CD4-positive, CD25-positive, alpha-beta regulatory T cell (primary cell): ENCODE measurements around the gene CELSR3. TPM values are rescaled to one million over a fixed set of nuclear protein-coding genes. Genes with fewer than 3 reads are reported as not detected.

ENCODE experiments used
- ATAC-seq, 2 donors: fragments of 150-1000 bp; cut with Tn5 transposase; one replicate each; pipeline ENCODE4 v1.10.0; 2021; ENCODE audit warnings: low read depth in 2 of 2, moderate number of reproducible peaks in 2 of 2, moderate library complexity in 1 of 2
- DNase-seq, 3 donors: peaks; one replicate each; pipeline versions ENCODE4 v3.0.0 to v3.0.0-alpha.2; 2012 to 2022; ENCODE audit warnings: mixed read lengths in 1 of 3
- H3K27ac ChIP-seq: one replicate; pipeline ENCODE4 v1.7.0; 2013; ENCODE audit warnings: mild to moderate bottlenecking, low read length; ENCODE audit not compliant: insufficient read depth, poor library complexity, severe bottlenecking
- H3K27me3 ChIP-seq: one replicate; pipeline ENCODE4 v1.7.0; 2013; ENCODE audit warnings: low read length; ENCODE audit not compliant: control insufficient read depth, insufficient read depth
- H3K36me3 ChIP-seq: one replicate; pipeline ENCODE4 v1.7.0; 2013; ENCODE audit warnings: mild to moderate bottlenecking, low read length, moderate library complexity; ENCODE audit not compliant: control insufficient read depth, insufficient read depth
- H3K4me1 ChIP-seq: 2 replicates; pipeline ENCODE4 v1.7.0; 2013; ENCODE audit warnings: mild to moderate bottlenecking, low read length; ENCODE audit not compliant: insufficient read depth, control insufficient read depth, poor library complexity, severe bottlenecking
- H3K4me3 ChIP-seq: one replicate; pipeline ENCODE4 v1.7.0; 2013; ENCODE audit warnings: low read depth, mild to moderate bottlenecking, low read length, moderate library complexity
- H3K9me3 ChIP-seq, 2 experiments: 1 replicate in 1 of 2; 2 replicates in 1 of 2; pipeline ENCODE4 v1.7.0; 2013; ENCODE audit warnings: low read length in 2 of 2, mild to moderate bottlenecking in 1 of 2, moderate library complexity in 1 of 2; ENCODE audit not compliant: control insufficient read depth in 2 of 2
- H3K27ac Mint-ChIP-seq, 3 donors: one replicate each; pipeline ENCODE4 v1.8.0; 2020 to 2022; ENCODE audit warnings: mild to moderate bottlenecking in 3 of 3, mixed read lengths in 3 of 3, moderate library complexity in 2 of 3
- H3K27me3 Mint-ChIP-seq: one replicate; pipeline ENCODE4 v1.8.0; 2022; ENCODE audit warnings: mild to moderate bottlenecking, mixed read lengths
- H3K36me3 Mint-ChIP-seq: one replicate; pipeline ENCODE4 v1.8.0; 2020; ENCODE audit warnings: mixed read lengths
- H3K4me1 Mint-ChIP-seq, 4 donors: one replicate each; pipeline ENCODE4 v1.8.0; 2020 to 2022; ENCODE audit warnings: mixed read lengths in 4 of 4, mild to moderate bottlenecking in 1 of 4
- H3K4me3 Mint-ChIP-seq, 4 donors: one replicate each; pipeline ENCODE4 v1.8.0; 2020 to 2022; ENCODE audit warnings: mild to moderate bottlenecking in 4 of 4, mixed read lengths in 4 of 4, moderate library complexity in 3 of 4
- H3K9me3 Mint-ChIP-seq, 7 donors: one replicate each; pipeline ENCODE4 v1.8.0; 2020 to 2022; ENCODE audit warnings: mixed read lengths in 7 of 7, mild to moderate bottlenecking in 3 of 7, moderate library complexity in 2 of 7
- polyA plus RNA-seq, 4 donors: library from polyadenylated mRNA; unstranded; fragments of 300-500 nt; fragmentation: Illumina TruSeq; gene quantifications; one replicate each; pipeline ENCODE4 v1.2.3, GENCODE V29; 2021
- total RNA-seq: library from RNA; stranded (reverse); gene quantifications from one replicate; pipeline ENCODE4 v1.2.3, GENCODE V29; 2022

CELSR3 gene
- total and polyA plus RNA-seq, 5 donors from 2014 or later: 0.31 to 8.8 (median 0.39) TPM

DNA sequence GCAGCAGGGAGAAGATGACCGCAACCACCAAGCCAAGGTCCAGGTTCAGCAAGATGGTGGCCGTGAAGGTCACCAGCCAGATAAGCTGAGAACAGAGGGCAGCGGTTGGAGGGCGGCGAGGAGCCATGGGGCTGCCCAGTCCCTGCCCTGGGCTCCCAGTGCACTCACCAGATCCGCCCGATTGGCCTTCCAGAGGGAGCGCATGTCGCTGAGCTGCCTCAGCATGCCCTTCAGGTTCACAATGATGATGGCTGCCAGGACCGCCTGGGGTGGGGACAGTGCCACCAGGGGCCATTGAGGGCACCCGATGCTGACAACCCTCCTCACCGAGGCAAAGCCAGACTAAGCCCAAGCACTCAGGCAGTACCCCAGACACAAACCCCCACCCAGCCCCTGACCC, 32.8 kb downstream of the CELSR3 start:
- Histone ChIP-seq H3K4me3 (no peak overlapping the region), H3K36me3 (peaks cover 15% of the 10 kb centered on the region), H3K4me1 (peaks cover 14% of the 10 kb centered on the region), H3K27me3 (no peaks in the 10 kb centered on the region), H3K27ac (no peak overlapping the region), H3K9me3 (no peaks in the 10 kb centered on the region)
- ATAC-seq: no peak
- Mint-ChIP-seq H3K27ac (no peak overlapping the region), H3K4me3 (no peak overlapping the region), H3K4me1 (peaks cover 0 to 23% (median 12%) of the 10 kb centered on the region in 4 donors), H3K36me3 (peaks cover 35% of the 10 kb centered on the region), H3K27me3 (no peaks in the 10 kb centered on the region), H3K9me3 (no peaks in the 10 kb centered on the region)
- DNase-seq: no peak

DNA sequence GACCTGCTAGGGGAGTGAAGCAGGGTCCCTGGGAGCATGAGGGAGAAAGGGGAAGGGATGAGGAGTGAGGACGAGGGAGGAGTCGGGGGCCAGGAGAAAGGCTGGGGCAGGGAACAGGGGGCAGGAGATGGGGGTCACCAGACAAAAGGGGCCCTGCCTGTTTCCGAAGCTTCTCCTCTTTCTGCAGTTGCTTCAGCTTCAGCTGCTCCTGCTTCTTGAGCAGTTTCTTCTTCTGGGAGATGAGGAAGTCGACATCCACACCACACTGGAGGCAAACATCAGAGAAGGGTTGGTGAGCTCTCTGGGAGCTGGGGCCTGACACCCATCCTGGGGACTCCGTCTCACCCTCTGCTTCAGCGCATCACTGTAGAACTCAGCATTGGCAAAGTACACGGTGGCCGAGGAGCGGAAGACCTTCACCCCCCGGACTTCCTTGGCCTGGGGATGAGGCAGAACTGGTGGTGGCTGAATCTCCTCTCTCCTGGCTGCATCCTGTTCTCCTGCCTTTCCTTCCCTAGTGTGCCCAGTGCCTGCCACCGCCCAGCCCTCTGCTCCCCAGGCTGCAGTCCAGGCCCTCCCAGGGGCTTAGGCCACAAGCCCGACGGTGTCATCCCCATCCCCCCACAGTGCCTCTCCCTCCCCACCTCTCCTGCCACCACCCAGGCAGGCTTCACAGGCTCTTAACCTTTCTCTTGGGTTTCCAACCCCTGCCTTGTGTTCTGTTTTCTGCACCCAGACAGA, 34.2 kb downstream of the CELSR3 start:
- H3K36me3 ChIP-seq: peaks cover 15% of the 10 kb centered on the region
- Mint-ChIP-seq H3K36me3 (peaks cover 38% of the 10 kb centered on the region), H3K4me3 (peak overlapping the region in 1 of 4 donors; percentile 35)

GRCh38 chr3:48625600-48625999, 37.1 kb downstream of the CELSR3 start:
- no peak overlapping the region for H3K27ac ChIP-seq
- H3K4me3 ChIP-seq: no peak overlapping the region
- Mint-ChIP-seq H3K4me3 (no peak overlapping the region), H3K36me3 (peaks cover 33% of the 10 kb centered on the region), H3K27me3 (no peaks in the 10 kb centered on the region), H3K27ac (no peak overlapping the region), H3K4me1 (peaks cover 0 to 14% (median 11%) of the 10 kb centered on the region in 4 donors), H3K9me3 (no peaks in the 10 kb centered on the region)
- no peaks in the 10 kb centered on the region for H3K9me3 ChIP-seq
- no peaks in the 10 kb centered on the region for H3K27me3 ChIP-seq
- H3K4me1 ChIP-seq: no peaks in the 10 kb centered on the region
- no peak for ATAC-seq
- no peak for DNase-seq
- peaks cover 14% of the 10 kb centered on the region for H3K36me3 ChIP-seq

More for the DNA sequence above, 34.2 kb downstream of the CELSR3 start:
- Mint-ChIP-seq H3K27me3 (no peaks in the 10 kb centered on the region), H3K27ac (no peak overlapping the region), H3K9me3 (no peaks in the 10 kb centered on the region), H3K4me1 (peaks cover 0 to 22% (median 14%) of the 10 kb centered on the region in 4 donors)
- no peaks in the 10 kb centered on the region for H3K9me3 ChIP-seq
- ATAC-seq: no peak
- H3K4me1 ChIP-seq: peaks cover under 1% of the 10 kb centered on the region
- no peaks in the 10 kb centered on the region for H3K27me3 ChIP-seq
- H3K27ac ChIP-seq: no peak overlapping the region
- H3K4me3 ChIP-seq: no peak overlapping the region
- no peak for DNase-seq

DNA sequence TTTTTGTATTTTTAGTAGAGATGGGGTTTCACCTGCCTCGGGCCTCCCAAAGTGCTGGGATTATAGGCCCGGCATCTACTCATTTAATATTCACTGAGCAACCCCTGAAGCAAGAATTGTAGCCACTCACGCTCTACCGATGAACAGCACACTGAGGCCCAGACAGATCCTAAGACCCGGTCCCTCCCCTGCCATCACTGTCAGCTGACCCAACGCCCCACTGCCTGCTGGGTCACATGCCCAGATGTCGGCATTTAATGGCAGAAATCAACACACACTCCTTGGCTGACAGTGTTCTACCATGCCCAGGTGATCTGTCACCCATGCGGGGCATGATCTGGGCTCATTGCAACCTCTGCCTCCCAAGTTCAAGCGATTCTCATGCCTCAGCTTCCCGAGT, 37.9 kb downstream of the CELSR3 start:
- H3K9me3 ChIP-seq: no peaks in the 10 kb centered on the region
- no peak overlapping the region for H3K27ac ChIP-seq
- H3K36me3 ChIP-seq: peaks cover 10% of the 10 kb centered on the region
- Mint-ChIP-seq H3K27ac (peak overlapping the region; percentile 62 to 80 (median 75)), H3K36me3 (peaks cover 30% of the 10 kb centered on the region), H3K27me3 (no peaks in the 10 kb centered on the region), H3K9me3 (no peaks in the 10 kb centered on the region), H3K4me1 (peaks cover 0 to 14% (median 10%) of the 10 kb centered on the region in 4 donors), H3K4me3 (no peak overlapping the region)
- no peak overlapping the region for H3K4me3 ChIP-seq
- ATAC-seq: no peak
- no peak for DNase-seq
- no peaks in the 10 kb centered on the region for H3K27me3 ChIP-seq
- no peaks in the 10 kb centered on the region for H3K4me1 ChIP-seq

GRCh38 chr3:48623851-48624547, 38.7 kb downstream of the CELSR3 start:
- ATAC-seq (no peak), DNase-seq (peak in 1 of 3 donors; percentile 27)
- H3K36me3 Mint-ChIP-seq: peaks cover 25% of the 10 kb centered on the region
- Histone ChIP-seq H3K9me3 (no peaks in the 10 kb centered on the region), H3K4me3 (no peak overlapping the region), H3K27ac (no peak overlapping the region), H3K27me3 (no peaks in the 10 kb centered on the region), H3K4me1 (no peaks in the 10 kb centered on the region), H3K36me3 (peaks cover 10% of the 10 kb centered on the region)
- no peaks in the 10 kb centered on the region for H3K27me3 Mint-ChIP-seq
- peaks cover 0 to 14% (median 10%) of the 10 kb centered on the region in 4 donors for H3K4me1 Mint-ChIP-seq
- peak overlapping the region; percentile 55 to 63 (median 62) for H3K27ac Mint-ChIP-seq
- peaks cover 0 to 2% (median 0%) of the 10 kb centered on the region in 7 donors for H3K9me3 Mint-ChIP-seq
- no peak overlapping the region for H3K4me3 Mint-ChIP-seq

DNA sequence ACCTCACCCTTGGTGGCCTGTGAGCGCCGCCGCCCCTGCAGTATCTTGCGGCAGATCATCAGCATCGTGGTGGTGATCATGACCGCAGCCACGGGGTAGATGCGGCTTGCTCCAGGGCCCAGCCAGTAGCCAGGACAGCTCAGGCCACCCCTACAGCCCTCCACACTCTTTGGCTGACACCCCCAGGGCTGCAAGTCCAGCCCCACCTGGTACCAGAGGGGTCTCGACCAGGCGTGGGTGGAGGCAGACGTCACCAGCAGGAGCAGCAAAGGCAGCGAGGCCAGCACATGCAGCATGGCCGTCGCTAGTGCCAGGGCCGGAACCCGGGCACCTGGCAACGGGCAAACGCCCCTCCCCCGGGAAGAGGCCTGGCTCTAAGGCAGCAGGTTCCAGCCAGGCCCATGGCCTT, 41.2 kb downstream of the CELSR3 start, which contains the start of gene TMEM89:
TSS of gene TMEM89 (minus strand) at position 309 of the 409 bp plus-strand sequence. CDS start at position 296, 13 bp downstream.
- H3K4me3 ChIP-seq: no peak within 1 kb of the TSS
- H3K4me1 ChIP-seq: no peaks in the 10 kb centered on the region
- Mint-ChIP-seq H3K4me1 (peaks cover 0 to 14% (median 10%) of the 10 kb centered on the region in 4 donors), H3K27ac (peak within 1 kb of the TSS in 1 of 3 donors; percentile 52), H3K27me3 (no peaks in the 10 kb centered on the region), H3K4me3 (peak within 1 kb of the TSS in 1 of 4 donors; percentile 2), H3K36me3 (peaks cover 5% of the 10 kb centered on the region), H3K9me3 (peaks cover 0 to 11% (median 0%) of the 10 kb centered on the region in 7 donors)
- H3K27ac ChIP-seq: no peak within 1 kb of the TSS
- DNase-seq (no peak), ATAC-seq (no peak)
- H3K36me3 ChIP-seq: no peaks in the 10 kb centered on the region
- peaks cover 12 to 14% of the 10 kb centered on the region in 2 experiments for H3K9me3 ChIP-seq
- H3K27me3 ChIP-seq: no peaks in the 10 kb centered on the region

GRCh38 chr3:48619541-48620524, 42.9 kb downstream of the CELSR3 start:
- Mint-ChIP-seq H3K4me1 (peaks cover 0 to 11% (median 8%) of the 10 kb centered on the region in 4 donors), H3K27me3 (no peaks in the 10 kb centered on the region), H3K27ac (no peak overlapping the region), H3K36me3 (peaks cover 3% of the 10 kb centered on the region), H3K9me3 (peaks cover 0 to 11% (median 0%) of the 10 kb centered on the region in 7 donors), H3K4me3 (no peak overlapping the region)
- ATAC-seq: no peak
- Histone ChIP-seq H3K4me3 (no peak overlapping the region), H3K27me3 (no peaks in the 10 kb centered on the region), H3K27ac (no peak overlapping the region), H3K36me3 (no peaks in the 10 kb centered on the region), H3K9me3 (peaks cover 12 to 14% of the 10 kb centered on the region in 2 experiments), H3K4me1 (no peaks in the 10 kb centered on the region)
- no peak for DNase-seq
